ENCODE measurements around the gene NPTXR.
A peak's percentile ranks its signal among the peaks of the same experiment; 100 is the strongest.

The NPTXR gene

GRCh38 chr22:38867471-38868285 lies 23.9 kb upstream of the NPTXR start:
- H3K9ac ChIP-seq (ENCODE audit: low read length), result no peak overlapping the region
- no peaks in the 10 kb centered on the region for H3K9me3 ChIP-seq (ENCODE audit: low read length)
- no peak overlapping the region for H3K4me3 ChIP-seq (ENCODE audit: low read depth in 1 of 2, low read length in 2 of 2)
- H3K36me3 ChIP-seq (ENCODE audit: insufficient read depth, low read length), result peaks cover 34% of the 10 kb centered on the region
- no peaks in the 10 kb centered on the region for H3K27me3 ChIP-seq (ENCODE audit: control insufficient read depth in 1 of 2, insufficient read depth in 2 of 2, low read length in 2 of 2)
- peaks cover 67% of the 10 kb centered on the region for H3K4me1 ChIP-seq (ENCODE audit: insufficient read depth, low read length)
- no peak overlapping the region for H3K27ac ChIP-seq (ENCODE audit: low read depth, low read length)

DNA sequence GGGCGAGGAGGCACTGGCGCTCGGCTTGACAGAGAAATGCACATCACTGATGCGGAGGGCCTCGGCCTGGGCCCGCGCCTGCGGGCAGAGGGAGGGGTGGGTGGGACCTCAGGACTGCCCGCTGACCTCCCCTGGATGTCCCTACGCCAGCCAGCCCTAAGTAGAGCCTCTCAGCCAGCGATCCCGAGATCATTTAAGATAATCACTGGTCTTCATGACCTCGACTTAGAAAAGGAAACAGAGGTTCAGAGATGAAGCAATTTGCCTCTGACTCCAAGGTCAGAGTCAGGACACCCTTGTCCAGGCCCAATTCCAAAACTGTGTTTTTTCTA lies 23.3 kb upstream of the NPTXR start:
- Histone ChIP-seq H3K27me3 (ENCODE audit: control insufficient read depth in 1 of 2, insufficient read depth in 2 of 2, low read length in 2 of 2) (no peaks in the 10 kb centered on the region), H3K27ac (ENCODE audit: low read depth, low read length) (no peak overlapping the region), H3K4me3 (ENCODE audit: low read depth in 1 of 2, low read length in 2 of 2) (no peak overlapping the region), H3K9ac (ENCODE audit: low read length) (no peak overlapping the region), H3K9me3 (ENCODE audit: low read length) (no peaks in the 10 kb centered on the region), H3K4me1 (ENCODE audit: insufficient read depth, low read length) (peaks cover 71% of the 10 kb centered on the region), H3K36me3 (ENCODE audit: insufficient read depth, low read length) (peaks cover 34% of the 10 kb centered on the region)

DNA sequence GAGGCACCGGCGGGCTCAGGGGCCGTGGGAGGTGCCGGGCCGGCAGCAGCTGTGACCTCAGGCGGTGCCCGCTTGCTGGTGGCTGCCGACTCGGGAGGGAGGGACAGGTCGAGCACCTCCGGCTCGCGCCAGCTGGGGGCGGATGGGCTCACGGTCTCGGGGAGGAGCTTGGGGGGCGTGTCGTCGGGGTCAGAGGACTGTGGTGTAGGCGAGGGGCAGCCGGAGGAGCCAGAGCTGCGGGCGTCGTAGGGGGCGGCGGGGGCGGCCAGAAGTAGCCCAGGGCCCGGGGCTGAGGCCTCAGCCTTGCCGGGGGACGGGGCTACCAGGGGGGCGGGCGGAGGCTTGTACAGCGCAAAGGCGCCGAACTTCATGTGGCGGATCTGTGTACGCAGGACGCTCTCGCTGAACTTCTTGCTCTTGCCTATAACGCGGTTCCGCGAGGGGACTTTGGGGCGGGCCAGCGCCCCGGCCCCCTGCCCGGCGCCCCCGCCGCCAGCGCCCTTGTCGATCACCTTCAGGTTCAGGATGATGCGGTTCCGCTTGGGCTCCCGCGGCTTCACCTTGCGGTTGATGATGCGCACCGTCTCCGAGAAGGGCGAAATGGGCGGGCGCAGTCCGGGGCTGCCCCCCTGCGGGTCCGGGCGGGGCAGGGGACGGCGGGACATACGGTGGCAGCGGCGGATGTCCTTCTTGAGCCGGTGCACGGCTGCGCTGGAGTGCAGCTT lies 22.7 kb upstream of the NPTXR start:
- H3K9me3 ChIP-seq (ENCODE audit: low read length), result no peaks in the 10 kb centered on the region
- H3K27me3 ChIP-seq (ENCODE audit: control insufficient read depth in 1 of 2, insufficient read depth in 2 of 2, low read length in 2 of 2), result no peaks in the 10 kb centered on the region
- no peak overlapping the region for H3K4me3 ChIP-seq (ENCODE audit: low read depth in 1 of 2, low read length in 2 of 2)
- no peak overlapping the region for H3K27ac ChIP-seq (ENCODE audit: low read depth, low read length)
- H3K9ac ChIP-seq (ENCODE audit: low read length), result no peak overlapping the region
- H3K36me3 ChIP-seq (ENCODE audit: insufficient read depth, low read length), result peaks cover 34% of the 10 kb centered on the region
- peaks cover 75% of the 10 kb centered on the region for H3K4me1 ChIP-seq (ENCODE audit: insufficient read depth, low read length)

DNA sequence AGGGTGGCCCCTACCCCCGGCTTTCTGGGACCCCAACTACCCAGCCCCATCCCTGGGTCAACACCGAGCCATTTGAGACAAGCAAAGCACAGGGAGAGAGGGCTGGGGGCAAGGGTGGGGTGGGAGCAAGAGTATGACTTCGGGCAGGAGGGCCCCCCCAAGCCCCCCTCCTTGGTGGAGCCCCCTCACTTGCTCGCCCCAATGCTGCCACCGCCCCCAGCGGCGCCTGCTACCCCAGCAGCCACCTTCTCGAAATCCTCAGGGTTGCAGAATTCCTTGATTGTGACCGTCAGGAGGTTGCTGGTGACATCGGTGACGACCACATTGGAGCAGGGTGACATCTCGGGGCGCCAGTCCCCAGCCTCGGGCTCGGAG lies 22.2 kb upstream of the NPTXR start:
- H3K27ac ChIP-seq (ENCODE audit: low read depth, low read length), result no peak overlapping the region
- H3K36me3 ChIP-seq (ENCODE audit: insufficient read depth, low read length), result peaks cover 34% of the 10 kb centered on the region
- no peaks in the 10 kb centered on the region for H3K27me3 ChIP-seq (ENCODE audit: control insufficient read depth in 1 of 2, insufficient read depth in 2 of 2, low read length in 2 of 2)
- no peaks in the 10 kb centered on the region for H3K9me3 ChIP-seq (ENCODE audit: low read length)
- no peak overlapping the region for H3K4me3 ChIP-seq (ENCODE audit: low read depth in 1 of 2, low read length in 2 of 2)
- peaks cover 75% of the 10 kb centered on the region for H3K4me1 ChIP-seq (ENCODE audit: insufficient read depth, low read length)
- H3K9ac ChIP-seq (ENCODE audit: low read length), result no peak overlapping the region

DNA sequence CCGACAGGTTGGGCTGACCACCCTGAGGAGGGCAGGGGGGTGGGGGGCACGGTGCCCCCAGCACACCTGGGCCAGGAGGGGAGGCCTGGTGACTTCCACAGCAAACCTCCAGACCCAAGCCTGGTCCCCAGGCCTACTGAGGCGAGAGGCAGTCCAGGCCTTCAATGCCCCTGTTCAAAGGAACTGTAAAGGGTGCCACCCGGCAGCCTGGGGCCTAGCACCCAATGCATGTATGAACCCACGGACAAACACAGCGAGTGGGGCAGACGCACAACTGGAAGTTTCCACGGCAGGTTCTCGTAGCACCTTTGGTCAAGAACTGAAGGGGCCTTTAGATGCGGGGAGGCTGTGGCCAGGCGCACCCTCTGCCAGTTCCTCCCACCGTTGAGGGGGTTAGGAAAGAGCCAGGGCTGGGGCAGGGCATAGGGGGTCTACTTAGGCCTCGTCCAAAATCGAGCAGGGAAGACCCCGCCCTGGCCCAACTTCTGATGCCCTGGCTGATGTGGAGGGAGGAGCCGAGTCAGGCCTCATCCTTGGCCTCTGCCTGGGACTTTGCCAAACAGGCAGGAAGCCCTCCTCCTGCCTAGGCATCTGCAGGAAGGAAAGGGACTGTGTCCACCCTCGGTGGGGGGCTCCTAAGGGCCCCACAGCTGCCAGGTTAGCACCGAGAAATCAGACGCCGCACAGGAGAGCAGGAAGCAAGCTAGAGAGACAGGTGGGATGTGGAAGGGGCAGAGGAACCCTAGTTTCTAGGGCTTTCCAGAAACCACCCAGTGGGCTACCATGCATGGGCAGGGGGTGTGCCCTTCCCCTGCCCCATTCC lies 21.6 kb upstream of the NPTXR start:
- Histone ChIP-seq H3K9me3 (ENCODE audit: low read length) (no peaks in the 10 kb centered on the region), H3K4me3 (ENCODE audit: low read depth in 1 of 2, low read length in 2 of 2) (no peak overlapping the region), H3K36me3 (ENCODE audit: insufficient read depth, low read length) (peaks cover 34% of the 10 kb centered on the region), H3K9ac (ENCODE audit: low read length) (no peak overlapping the region), H3K27me3 (ENCODE audit: control insufficient read depth in 1 of 2, insufficient read depth in 2 of 2, low read length in 2 of 2) (no peaks in the 10 kb centered on the region), H3K4me1 (ENCODE audit: insufficient read depth, low read length) (peaks cover 73% of the 10 kb centered on the region), H3K27ac (ENCODE audit: low read depth, low read length) (no peak overlapping the region)

DNA sequence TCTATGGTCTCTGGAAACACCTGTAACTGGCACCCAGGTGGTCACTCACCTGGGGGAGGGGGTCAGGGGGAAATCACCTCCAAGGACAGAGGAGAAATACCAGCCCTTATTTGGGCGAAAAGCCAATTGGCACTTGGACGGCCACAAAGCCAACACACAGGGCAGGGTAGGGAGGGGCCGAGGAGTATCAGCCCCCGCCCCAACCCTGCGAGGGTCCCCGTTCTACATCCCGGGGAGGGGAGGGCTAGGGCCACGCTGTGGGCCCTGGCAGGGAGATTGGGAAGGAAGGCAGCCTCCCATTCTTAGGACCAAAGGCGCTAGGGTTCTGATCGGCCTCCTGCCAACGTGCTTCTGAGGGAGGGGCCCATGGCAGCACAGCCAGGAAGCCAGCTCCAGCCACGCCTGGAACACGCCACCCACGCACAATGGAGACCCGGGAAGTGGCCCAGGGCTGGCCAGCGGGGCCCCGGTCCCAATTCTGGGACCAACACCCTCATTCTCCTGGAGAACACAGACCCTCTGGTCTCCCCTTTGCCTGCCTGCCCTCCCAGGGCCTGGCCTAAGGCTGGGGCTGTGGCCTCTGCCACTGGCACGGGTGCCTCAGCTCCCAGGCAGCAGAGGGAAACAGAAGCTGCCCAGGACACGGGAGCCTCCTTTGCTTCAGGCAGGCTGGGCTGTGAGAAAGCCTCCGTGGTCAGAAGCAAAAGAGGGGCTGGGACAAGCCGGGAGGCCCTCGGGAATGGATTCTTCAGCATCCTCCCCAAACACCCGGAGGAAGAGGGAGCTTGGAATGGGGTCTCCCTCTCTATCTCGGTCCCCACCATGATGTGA lies 20.7 kb upstream of the NPTXR start:
- H3K27me3 ChIP-seq (ENCODE audit: control insufficient read depth in 1 of 2, insufficient read depth in 2 of 2, low read length in 2 of 2), result no peaks in the 10 kb centered on the region
- H3K9me3 ChIP-seq (ENCODE audit: low read length), result no peaks in the 10 kb centered on the region
- peaks cover 30% of the 10 kb centered on the region for H3K36me3 ChIP-seq (ENCODE audit: insufficient read depth, low read length)
- H3K4me3 ChIP-seq (ENCODE audit: low read depth in 1 of 2, low read length in 2 of 2), result no peak overlapping the region
- H3K9ac ChIP-seq (ENCODE audit: low read length), result no peak overlapping the region
- H3K4me1 ChIP-seq (ENCODE audit: insufficient read depth, low read length), result peaks cover 65% of the 10 kb centered on the region
- peak overlapping the region; percentile 40 for H3K27ac ChIP-seq (ENCODE audit: low read depth, low read length)

- H3K4me3 ChIP-seq (ENCODE audit: low read depth in 1 of 2, low read length in 2 of 2), result no peak overlapping the region
- H3K27me3 ChIP-seq (ENCODE audit: control insufficient read depth in 1 of 2, insufficient read depth in 2 of 2, low read length in 2 of 2), result no peaks in the 10 kb centered on the region
- peaks cover 56% of the 10 kb centered on the region for H3K4me1 ChIP-seq (ENCODE audit: insufficient read depth, low read length)
- H3K36me3 ChIP-seq (ENCODE audit: insufficient read depth, low read length), result peaks cover 28% of the 10 kb centered on the region
- no peak overlapping the region for H3K9ac ChIP-seq (ENCODE audit: low read length)
- no peaks in the 10 kb centered on the region for H3K9me3 ChIP-seq (ENCODE audit: low read length)
- H3K27ac ChIP-seq (ENCODE audit: low read depth, low read length), result peak overlapping the region; percentile 40
These were observed 19.8 kb upstream of the NPTXR start for GRCh38 chr22:38863531-38864131.

DNA sequence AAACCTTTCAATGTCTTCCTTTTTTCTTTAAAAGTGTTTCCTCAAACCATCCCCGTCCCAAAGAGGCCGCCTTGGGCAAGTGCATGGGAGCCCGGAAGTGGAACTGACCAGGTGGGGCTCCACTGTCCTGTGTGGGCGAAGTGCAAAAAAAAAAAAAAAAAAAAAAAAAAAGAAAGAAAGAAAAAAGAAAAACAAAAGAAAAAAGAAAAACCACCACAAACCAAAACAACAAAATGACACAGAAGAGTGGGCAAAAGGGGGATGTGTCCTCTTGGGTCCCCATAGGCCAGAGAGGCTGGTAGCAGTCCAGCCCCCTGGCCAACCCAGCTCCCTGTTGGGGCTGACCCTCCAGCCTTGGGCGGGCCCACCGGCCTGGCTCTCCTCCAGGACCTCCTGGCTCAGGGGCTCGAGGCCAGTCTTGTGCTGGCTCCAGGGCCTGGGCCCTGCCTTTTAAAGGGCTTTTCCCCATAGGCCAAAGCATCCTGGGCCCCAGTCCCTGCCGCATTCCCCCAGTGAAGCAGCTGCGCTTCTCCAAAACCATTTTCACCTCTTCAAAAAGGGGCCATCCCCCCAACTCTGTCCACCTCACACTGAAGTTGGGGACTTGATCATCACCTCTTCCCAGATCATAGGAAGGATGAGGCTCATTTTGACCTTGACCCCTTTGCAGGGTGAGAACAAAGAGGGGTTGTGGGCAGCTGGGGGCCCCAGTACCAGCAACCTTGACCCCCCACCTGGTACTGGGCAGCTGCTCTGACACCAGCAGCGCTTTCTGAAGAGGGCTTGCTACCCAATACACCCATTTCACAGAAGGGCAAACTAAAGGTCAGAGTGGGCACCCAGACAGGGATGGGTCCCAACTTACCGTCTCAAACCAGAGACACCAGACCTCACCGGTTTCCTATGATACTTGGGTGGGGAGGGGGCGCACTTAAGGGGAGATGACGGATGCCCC lies 18.8 kb upstream of the NPTXR start:
- no peaks in the 10 kb centered on the region for H3K27me3 ChIP-seq (ENCODE audit: control insufficient read depth in 1 of 2, insufficient read depth in 2 of 2, low read length in 2 of 2)
- no peak overlapping the region for H3K4me3 ChIP-seq (ENCODE audit: low read depth in 1 of 2, low read length in 2 of 2)
- H3K27ac ChIP-seq (ENCODE audit: low read depth, low read length), result peak overlapping the region; percentile 4
- H3K4me1 ChIP-seq (ENCODE audit: insufficient read depth, low read length), result peaks cover 46% of the 10 kb centered on the region
- H3K9ac ChIP-seq (ENCODE audit: low read length), result no peak overlapping the region
- H3K36me3 ChIP-seq (ENCODE audit: insufficient read depth, low read length), result peaks cover 18% of the 10 kb centered on the region
- H3K9me3 ChIP-seq (ENCODE audit: low read length), result no peaks in the 10 kb centered on the region

DNA sequence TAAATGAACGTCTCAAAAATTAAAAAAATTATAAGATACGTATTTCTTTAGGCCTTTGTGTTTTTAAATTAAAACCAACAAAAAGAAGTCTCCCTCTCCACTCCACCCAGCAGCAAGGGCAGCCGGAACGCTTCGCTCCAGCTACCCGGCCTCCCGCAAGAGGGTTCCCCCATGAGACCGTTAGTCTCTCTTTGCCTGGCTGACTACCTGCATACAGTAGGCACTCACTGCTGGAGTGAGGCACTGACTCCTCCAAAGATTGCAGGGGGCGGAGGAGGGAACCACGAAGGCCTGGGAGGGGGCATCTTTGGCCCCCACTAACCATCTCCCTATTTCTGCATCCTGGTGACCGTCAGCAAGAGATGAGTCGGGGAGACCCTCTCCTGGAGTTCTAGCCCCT lies 18.1 kb upstream of the NPTXR start:
- Histone ChIP-seq H3K9ac (ENCODE audit: low read length) (no peak overlapping the region), H3K36me3 (ENCODE audit: insufficient read depth, low read length) (peaks cover 13% of the 10 kb centered on the region), H3K4me1 (ENCODE audit: insufficient read depth, low read length) (peaks cover 45% of the 10 kb centered on the region), H3K9me3 (ENCODE audit: low read length) (no peaks in the 10 kb centered on the region), H3K4me3 (ENCODE audit: low read depth in 1 of 2, low read length in 2 of 2) (no peak overlapping the region), H3K27me3 (ENCODE audit: control insufficient read depth in 1 of 2, insufficient read depth in 2 of 2, low read length in 2 of 2) (no peaks in the 10 kb centered on the region), H3K27ac (ENCODE audit: low read depth, low read length) (peak overlapping the region; percentile 53)

Measured in muscle layer of colon (tissue), 2 donors.